Right lobe of liver (tissue), 4 donors: ENCODE data around the gene MYMK.

ENCODE experiments used
- CTCF ChIP-seq, 4 donors: fragments of 200-600 bp in 3 of 4; fragments of 450-650 bp in 1 of 4; IDR thresholded peaks; one replicate each; pipeline versions ENCODE4 v1.5.1 to v1.8.0; 2016 to 2022; ENCODE audit warnings: antibody characterized with exemption in 4 of 4, mild to moderate bottlenecking in 2 of 4
- POLR2A ChIP-seq: fragments of 450-650 bp; IDR thresholded peaks from one replicate; pipeline ENCODE4 v1.6.1; 2017; ENCODE audit warnings: antibody characterized with exemption, mild to moderate bottlenecking
- donor health status: DM: no; HTN: no; CAD: no.
- donor health status: DM: no; HTN: no; CAD: no.
- donor health status: DM: no; HTN: yes; CAD: no.

DNA sequence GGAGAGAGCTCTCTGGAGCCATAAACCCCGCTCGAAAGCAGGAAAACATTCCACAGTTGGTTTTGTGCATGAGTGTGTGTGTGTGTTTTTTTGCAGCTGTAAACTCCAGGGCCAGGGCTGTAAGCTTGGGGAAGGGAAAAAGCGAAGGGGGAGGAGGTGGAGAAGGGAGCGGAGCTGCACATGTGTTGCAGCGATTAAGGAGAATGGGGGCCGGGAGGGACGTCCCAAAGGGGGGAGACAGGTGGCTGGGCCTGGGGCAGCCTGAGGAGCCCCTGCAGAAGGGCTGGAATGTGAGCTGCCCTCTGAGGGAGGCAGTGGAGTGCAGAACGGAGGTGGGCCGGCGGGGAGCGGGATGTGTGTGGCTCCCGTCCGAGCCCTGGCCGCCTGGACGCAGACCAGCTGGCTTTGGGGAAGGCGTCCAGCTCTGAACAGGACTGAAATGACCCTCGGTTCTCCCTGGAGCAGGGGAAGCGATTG, 2.7 kb upstream of the MYMK start:
- TF ChIP-seq CTCF (IDR thresholded peaks at IDR 0.05) (no peak), POLR2A (no peak)
